IPS-NIHi11 (cell line): Measurements from ENCODE around the gene BIRC7.
A peak's percentile ranks its signal among the peaks of the same experiment; 100 is the strongest.
"Not testable (repeated sequence)": the region's sequence is repeated elsewhere in the genome, so short reads cannot be mapped to it uniquely, and the experiment has no call there.

Experiments used
- DNase-seq: peaks from one replicate; pipeline ENCODE4 v3.0.0; 2012; ENCODE audit warnings: mixed read lengths, low spot score

Gene BIRC7

DNA sequence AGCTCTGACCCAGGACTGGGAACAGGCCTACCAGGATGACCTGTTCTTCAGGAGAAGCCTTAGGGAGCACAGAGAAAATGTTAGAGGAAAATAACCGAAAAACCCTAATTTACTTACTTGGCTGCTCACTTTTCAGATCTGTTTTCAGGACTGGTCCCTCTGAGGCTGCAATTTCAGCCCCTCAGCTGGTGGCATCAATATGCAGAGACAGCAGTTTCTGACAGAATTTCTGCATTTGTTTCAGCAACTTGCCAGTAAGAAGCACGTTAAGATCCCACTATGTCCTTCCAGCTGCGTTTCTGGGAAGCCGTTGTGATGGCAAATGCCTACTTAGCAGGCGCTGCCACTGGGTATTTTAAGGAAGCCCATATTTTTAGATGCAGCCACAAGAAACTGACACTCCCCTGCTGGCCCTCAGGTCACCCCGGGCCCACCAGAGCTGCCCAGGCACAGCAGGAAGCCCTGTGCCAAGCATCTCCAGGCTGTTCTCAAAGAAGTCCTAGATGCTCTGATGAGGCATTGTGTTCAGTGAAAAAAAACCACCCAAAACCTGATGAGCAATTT, 27.3 kb upstream of the BIRC7 start:
- no peak for DNase-seq

- no peak for DNase-seq
Observed at GRCh38 chr20:63210011-63210605, 25.6 kb upstream of the BIRC7 start.

GRCh38 chr20:63212393-63212730, 23.3 kb upstream of the BIRC7 start:
- DNase-seq: no peak

DNA sequence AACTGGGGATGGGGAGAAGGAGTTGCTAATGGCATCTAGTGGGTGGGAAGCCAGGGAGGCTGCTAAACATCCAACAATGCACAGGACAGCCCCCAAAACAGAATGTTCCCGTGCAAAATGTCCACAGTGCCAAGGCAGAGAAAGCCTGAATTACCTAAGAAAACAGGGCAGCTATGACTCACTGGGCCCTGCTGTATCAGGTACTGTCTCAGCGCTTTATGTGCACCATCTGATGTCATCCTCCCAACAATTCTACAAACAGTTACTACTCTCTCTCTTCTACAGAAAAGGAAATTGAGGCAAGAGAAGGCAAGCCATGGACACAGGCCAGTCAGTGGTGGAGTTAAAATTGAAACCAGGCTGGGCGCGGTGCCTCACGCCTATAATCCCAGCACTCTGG, 22.9 kb upstream of the BIRC7 start:
- no peak for DNase-seq

DNA sequence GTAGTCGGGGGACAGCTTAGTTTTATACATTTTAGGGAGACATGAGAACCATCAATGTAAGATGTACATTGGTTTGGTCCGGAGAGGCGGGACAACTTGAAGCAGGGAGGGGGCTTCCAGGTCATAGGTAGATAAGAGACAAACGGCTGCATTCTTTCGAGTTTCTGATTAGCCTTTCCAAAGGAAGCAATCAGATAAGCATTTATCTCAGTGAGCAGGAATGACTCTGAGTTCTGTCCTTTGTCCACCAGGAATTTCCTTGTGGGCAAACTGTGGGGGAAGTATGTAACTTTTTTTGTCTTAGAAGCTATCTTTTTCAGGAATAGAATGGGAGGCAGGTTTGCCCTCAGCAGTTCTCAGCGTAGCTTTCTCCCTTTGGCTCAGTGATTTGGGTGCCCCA, 21.2 kb upstream of the BIRC7 start:
- DNase-seq: no peak

GRCh38 chr20:63215101-63216040, 20.3 kb upstream of the BIRC7 start:
- DNase-seq: peak; percentile 77

DNA sequence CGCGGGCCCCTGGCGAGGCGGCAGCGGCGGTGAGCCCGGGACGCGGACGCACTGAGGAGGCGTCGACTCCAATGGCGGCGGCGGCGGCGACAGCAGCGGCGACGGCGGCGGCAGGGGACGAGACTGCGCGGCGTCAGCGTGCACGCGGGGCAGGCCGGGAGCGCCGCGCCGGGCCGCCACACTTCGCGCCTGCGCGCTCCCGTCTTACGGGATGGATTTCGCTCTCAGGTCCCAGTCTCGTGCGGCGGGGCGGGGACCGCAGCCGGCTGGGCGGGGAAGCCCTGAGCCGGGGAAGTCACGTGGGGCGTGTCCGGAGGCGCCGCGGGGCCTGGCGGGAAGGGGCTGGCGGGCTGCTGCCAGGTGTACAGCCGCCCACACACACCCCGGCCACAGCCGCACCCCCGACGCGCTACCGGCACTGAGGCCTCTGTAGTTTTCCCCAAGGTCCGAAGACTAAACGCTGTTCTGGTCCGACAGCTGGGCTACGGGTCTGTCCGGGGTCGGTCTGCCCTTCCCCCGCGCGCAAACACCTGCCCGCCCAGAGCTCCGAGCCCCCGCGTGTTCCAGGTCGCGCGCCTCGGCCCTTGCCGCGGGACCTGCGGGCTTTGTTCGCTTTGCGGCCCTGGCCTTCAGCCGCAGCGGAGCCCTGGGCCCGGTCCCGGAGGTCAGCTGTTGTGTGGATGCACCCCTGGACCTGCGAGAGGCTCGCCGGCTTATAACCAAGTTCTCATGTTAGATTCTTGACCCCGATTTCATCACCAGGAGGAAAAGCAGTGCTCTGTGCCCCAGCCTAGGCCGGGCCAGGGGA, 19.5 kb upstream of the BIRC7 start, which contains the start of gene YTHDF1:
Gene YTHDF1 (minus strand): TSS at position 91 of the 808 bp plus-strand sequence. CDS start 239 bp downstream, outside the sequence.
- DNase-seq: peak; percentile 99

DNA sequence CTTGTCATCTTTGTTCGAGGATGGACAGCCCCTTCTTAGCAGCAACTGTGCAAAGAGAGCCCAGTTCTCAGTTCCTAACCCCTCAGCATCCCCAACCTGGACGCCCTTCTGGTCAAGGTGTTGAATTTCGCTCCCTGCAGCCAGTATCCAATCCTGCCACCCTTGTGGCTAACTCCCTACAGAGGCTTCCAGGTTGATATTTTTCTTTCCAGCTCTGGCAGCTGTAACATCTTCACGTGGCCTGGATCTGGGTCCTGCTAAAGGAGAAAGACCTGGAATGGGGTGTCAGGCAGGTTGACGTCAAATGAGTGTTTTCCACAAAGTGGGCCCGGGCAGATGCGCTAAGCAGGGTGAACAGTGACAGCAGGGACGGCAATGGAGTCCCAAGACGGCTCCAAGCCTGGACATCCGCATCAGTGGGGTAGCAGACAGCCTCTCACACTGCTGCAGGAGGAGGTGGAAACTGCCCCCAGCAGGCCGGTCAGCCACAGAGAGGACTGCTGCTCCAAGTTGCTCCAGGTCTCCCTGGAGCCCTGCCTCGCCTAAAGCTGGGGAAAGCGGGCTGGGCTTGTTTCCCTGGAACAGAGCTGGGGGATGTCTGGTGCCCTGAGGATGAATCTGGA, 18.7 kb upstream of the BIRC7 start:
- DNase-seq: no peak

DNA sequence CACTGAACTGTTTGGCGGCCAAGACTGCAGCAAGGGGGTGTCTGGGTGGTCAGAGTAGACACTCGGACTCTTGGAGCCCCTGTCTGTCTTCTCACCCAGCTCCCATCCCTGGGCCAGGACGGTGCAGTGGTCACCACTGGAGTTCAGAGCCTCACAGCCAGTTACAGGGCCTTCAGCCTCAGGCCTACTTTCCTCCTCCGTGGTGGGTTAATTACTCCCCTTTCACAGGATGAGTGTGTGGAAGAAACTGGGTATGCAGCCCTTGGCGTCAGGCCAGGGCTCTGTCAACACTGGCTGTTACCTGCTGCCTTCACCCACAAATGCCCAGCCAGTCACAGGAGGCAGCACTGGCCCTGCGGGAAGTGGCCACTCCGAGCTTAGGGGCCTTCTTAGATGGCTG, 18.0 kb upstream of the BIRC7 start:
- no peak for DNase-seq

- DNase-seq: no peak
Observed at GRCh38 chr20:63218701-63219446, 16.8 kb upstream of the BIRC7 start.

- DNase-seq: no peak
Observed at GRCh38 chr20:63219447-63219821, 16.3 kb upstream of the BIRC7 start.

GRCh38 chr20:63219866-63220521, 15.7 kb upstream of the BIRC7 start:
- no peak for DNase-seq

DNA sequence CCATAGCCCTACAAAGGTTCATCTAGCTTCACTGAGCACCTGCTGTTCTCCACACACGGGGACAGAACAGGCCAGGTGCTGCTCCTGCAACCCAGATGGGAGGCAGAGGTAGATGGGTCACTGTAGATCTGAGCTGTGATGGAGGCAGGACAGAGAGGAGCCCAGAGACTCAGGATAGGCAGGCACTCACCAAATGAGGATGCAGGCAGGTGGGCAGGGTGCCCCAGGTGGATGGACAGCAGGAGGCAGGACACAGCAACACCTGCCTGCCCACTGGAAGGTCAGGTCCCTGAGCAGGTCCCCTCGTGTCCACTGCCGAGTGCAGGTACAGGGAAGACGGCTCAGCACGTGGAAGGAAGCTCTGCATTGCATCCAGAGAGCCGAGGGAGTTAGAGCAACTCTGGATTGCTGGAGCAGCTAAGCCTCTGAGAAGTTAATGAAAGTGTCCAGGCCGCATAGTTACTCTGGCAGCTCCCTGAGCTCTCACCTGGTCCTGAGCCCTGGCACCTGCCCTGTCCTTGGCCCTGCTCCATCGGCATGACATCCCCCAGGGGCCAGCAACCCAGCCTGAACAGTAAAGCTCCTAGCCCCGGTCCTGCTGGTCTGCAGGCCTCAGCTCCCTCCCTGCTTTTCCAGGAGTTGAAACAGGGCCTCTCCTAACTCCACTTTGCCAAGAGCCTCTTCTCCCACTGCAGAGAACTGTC, 14.9 kb upstream of the BIRC7 start:
- DNase-seq: no peak

- not testable (repeated sequence) for DNase-seq
Observed at GRCh38 chr20:63221400-63222053, 14.2 kb upstream of the BIRC7 start.

DNA sequence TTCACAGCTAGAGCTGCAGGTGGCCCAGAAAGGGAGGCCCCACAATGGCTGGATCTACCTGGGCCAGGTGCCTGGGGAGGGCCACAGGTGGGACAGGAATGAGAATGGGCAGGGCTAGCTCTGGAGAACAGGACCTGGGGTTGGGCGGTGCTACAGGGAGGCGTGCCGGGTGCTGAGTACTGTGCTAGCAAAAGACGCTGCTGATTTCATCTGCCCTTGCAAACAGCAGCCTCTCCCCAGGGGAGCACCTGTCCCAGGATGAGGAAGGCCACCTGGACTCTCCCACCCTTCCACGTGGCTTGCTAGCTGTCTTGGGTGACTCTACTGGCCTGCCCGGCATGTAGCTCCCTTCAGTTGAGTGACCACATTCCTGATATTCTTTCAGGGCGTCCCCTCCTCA, 13.2 kb upstream of the BIRC7 start:
- DNase-seq: no peak

DNA sequence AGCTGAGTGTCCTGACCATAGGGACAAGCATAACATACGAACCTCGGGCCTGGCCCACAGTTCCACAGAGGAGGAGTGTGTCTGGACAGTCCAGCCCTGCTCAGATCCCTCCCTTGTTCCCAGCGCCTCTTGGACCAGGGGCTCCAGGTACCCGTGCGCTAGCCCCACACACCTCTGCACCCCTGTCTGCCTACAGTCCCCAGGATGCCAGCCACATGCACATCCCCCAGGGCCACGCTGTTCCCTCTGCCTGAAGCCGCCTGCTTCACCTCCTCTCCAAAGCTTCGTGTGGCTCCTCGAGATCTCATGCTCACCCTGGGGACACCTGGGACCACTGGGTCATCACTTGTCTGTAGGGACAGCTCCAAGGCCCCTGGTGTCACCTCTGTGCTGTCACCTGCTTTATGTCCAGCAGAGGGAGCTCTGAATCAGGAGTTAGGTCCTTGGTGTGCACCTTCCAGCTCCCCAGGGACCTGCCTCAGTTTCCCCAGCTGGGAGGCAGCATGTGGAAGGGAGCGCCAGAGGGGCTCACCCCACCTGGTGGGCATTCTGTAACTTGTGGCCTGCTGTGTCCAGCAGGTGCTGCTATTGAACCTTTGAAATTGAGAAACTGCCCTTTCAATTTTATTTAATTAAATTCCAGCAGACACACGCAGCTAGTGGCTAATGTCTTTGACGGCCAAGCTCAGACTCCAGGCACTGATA, 12.4 kb upstream of the BIRC7 start:
- DNase-seq: no peak

- no peak for DNase-seq
Observed at GRCh38 chr20:63223826-63224207, 11.9 kb upstream of the BIRC7 start.

DNA sequence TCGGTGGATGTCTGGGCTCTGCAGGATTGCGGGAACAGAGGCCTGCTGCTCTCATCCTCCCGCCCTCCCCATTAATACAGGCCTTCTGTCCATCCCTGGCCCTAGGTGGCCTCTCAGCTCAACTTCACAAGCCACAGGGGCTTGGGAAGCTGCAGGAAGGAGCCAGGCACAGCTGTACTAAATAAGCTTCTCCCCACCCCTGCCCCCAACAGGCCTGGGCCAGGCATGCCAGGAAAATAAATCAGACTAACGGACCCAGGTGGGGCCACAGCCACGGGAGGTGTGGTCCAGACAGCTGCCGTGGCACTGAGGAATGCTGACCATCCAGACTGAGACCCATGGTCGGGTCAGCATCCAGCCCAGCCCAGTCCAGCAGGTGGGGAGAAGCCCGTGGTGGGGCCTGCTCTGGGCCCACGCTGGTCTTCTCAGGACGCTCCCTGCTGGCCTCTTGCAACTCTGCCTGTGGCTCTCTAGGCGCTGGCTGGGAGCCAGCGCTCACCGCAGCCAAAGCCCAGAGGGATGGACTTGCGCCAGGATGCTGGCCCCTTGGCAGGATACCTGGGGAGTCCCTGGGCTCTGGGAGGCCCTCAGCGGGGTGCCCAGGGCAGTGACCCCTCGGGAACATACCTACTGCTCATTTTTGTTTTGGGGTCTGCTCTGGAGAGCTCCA, 11.2 kb upstream of the BIRC7 start:
- peak; percentile 56 for DNase-seq
